Activated naive CD4-positive, alpha-beta T cell treated with anti-CD3 and anti-CD28 coated beads, Interleukin-2, amount 50 U/mL, for 24 hours (primary cell): ENCODE data around the gene C15orf61.
A peak's percentile ranks its signal among the peaks of the same experiment; 100 is the strongest.

ENCODE experiments used
- H3K27ac Mint-ChIP-seq: one replicate; pipeline ENCODE4 v1.8.0; 2021; ENCODE audit warnings: mild to moderate bottlenecking, mixed read lengths
- H3K27me3 Mint-ChIP-seq: one replicate; pipeline ENCODE4 v1.8.0; 2021; ENCODE audit warnings: mixed read lengths
- H3K36me3 Mint-ChIP-seq: one replicate; pipeline ENCODE4 v1.8.0; 2021; ENCODE audit warnings: mixed read lengths
- H3K4me1 Mint-ChIP-seq: one replicate; pipeline ENCODE4 v1.8.0; 2021; ENCODE audit warnings: mixed read lengths
- H3K4me3 Mint-ChIP-seq: one replicate; pipeline ENCODE4 v1.8.0; 2021; ENCODE audit warnings: mild to moderate bottlenecking, mixed read lengths
- H3K9me3 Mint-ChIP-seq: one replicate; pipeline ENCODE4 v1.8.0; 2021; ENCODE audit warnings: mixed read lengths

C15orf61 gene

DNA sequence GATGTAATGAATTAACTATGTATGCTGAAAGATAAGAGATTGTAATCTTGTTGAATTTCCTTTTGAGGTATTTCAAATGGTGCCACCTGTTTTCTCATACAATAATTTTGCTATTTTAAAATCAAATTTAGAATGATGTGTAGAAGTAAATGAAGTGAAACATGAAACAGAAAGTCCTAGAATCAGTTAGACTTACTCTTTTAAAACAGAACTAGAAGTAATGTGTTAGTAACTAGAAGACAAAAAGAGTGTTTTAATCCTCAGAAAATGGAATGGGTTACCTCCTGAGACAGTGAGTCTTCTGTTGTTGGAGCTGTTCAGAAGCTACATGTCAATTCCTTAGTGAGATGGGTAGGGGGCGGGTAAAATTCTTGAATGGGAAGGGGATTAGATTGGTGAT is 13.4 kb downstream of the C15orf61 start:
- H3K4me1 Mint-ChIP-seq, result peaks cover 16% of the 10 kb centered on the region
- no peaks in the 10 kb centered on the region for H3K9me3 Mint-ChIP-seq
- H3K4me3 Mint-ChIP-seq, result no peak overlapping the region
- no peaks in the 10 kb centered on the region for H3K27me3 Mint-ChIP-seq
- no peaks in the 10 kb centered on the region for H3K36me3 Mint-ChIP-seq
- H3K27ac Mint-ChIP-seq, result no peak overlapping the region

DNA sequence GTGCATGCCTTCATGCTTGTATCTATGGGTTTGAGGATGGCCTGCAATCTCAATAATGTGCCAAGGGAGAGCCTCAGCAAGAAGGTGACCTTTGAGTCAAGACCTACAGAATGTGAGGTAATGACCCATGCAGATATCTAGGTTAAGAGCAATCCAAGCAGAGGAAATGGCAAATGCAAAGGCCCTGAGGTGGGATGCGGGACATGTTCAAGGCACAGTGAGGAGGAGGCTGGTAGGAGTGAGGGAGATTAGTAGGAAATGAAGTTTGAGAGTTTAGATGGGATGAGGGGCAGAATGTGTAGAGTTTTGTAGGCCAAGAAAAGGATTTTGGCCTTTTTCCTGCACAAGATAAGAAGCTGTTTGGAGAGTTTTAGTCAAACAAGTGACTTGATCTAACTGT is 16.8 kb downstream of the C15orf61 start:
- Mint-ChIP-seq H3K4me1 (peaks cover 26% of the 10 kb centered on the region), H3K36me3 (no peaks in the 10 kb centered on the region), H3K9me3 (no peaks in the 10 kb centered on the region), H3K27me3 (no peaks in the 10 kb centered on the region), H3K27ac (no peak overlapping the region), H3K4me3 (peak overlapping the region; percentile 51)

- no peaks in the 10 kb centered on the region for H3K9me3 Mint-ChIP-seq
- no peaks in the 10 kb centered on the region for H3K36me3 Mint-ChIP-seq
- peaks cover 58% of the 10 kb centered on the region for H3K4me1 Mint-ChIP-seq
- no peaks in the 10 kb centered on the region for H3K27me3 Mint-ChIP-seq
- H3K4me3 Mint-ChIP-seq, result peak within 1 kb of the TSS; percentile 97
- peak within 1 kb of the TSS; percentile 97 for H3K27ac Mint-ChIP-seq
These were observed 21.8 kb downstream of the C15orf61 start, which contains the start of gene MAP2K5 for GRCh38 chr15:67542420-67543347. Gene MAP2K5 (plus strand): TSS chr15:67542703. CDS start chr15:67543336, 633 bp downstream.

DNA sequence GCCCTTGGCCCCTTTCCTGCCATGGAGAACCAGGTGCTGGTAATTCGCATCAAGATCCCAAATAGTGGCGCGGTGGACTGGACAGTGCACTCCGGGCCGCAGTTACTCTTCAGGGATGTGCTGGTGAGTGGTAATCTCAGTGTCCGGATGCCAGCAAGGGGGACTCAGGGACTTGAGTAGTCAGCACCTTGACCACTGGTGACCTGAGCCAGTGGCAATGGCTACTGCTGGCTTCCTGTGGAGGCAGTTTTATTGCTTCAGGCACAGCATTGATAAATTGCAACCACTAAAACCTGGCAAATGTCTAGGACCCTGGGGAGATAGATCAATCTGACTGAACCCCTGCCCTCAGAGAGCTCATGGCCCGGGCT is 22.4 kb downstream of the C15orf61 start:
- H3K36me3 Mint-ChIP-seq, result no peaks in the 10 kb centered on the region
- no peaks in the 10 kb centered on the region for H3K27me3 Mint-ChIP-seq
- H3K27ac Mint-ChIP-seq, result peak overlapping the region; percentile 90
- H3K4me1 Mint-ChIP-seq, result peaks cover 60% of the 10 kb centered on the region
- no peaks in the 10 kb centered on the region for H3K9me3 Mint-ChIP-seq
- peak overlapping the region; percentile 97 for H3K4me3 Mint-ChIP-seq

DNA sequence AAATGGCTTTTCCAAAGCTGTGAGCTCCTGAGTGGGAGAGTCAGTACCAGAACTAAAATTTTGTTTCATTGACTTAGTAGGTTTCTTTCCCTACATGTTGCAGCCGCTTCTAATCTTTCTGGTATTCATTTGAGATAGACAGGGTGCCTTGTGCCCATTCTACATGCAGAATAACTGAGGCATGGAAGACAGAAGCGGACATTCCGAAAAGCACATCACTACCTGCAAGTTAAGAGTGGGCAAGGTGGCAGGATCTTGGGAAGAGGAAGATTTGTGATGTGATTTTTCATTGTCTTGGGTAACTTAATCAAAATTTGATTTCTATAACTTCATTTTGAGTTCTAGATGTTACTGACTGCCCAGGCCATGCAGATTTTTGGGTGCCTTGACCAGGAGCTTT is 23.5 kb downstream of the C15orf61 start:
- H3K27me3 Mint-ChIP-seq, result no peaks in the 10 kb centered on the region
- H3K27ac Mint-ChIP-seq, result peak overlapping the region; percentile 31
- no peaks in the 10 kb centered on the region for H3K9me3 Mint-ChIP-seq
- no peaks in the 10 kb centered on the region for H3K36me3 Mint-ChIP-seq
- peak overlapping the region; percentile 2 for H3K4me3 Mint-ChIP-seq
- peaks cover 67% of the 10 kb centered on the region for H3K4me1 Mint-ChIP-seq

- peaks cover 4% of the 10 kb centered on the region for H3K36me3 Mint-ChIP-seq
These were observed 24.9 kb downstream of the C15orf61 start for GRCh38 chr15:67545864-67546263.

DNA sequence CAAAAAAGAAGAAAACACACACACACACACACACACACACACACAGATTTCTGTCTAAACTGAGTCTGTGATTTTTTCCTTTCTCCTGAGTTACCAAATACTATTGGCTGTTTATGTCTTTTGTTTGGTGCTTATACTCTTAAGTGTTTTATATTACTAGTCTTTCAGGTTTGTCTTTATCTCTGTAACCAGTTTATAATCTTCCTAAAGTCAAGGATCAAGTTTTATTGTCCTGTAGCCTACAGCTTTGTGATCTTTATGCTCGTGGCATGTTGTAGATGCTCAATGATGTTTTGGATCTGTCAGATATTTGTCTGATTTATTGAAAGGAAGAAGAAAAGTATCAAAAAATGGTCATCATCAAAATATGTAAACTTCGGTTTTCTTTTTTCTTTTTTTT is 26.1 kb downstream of the C15orf61 start:
- Mint-ChIP-seq H3K36me3 (peaks cover 4% of the 10 kb centered on the region), H3K4me3 (no peak overlapping the region), H3K4me1 (peaks cover 49% of the 10 kb centered on the region), H3K27me3 (no peaks in the 10 kb centered on the region), H3K27ac (no peak overlapping the region), H3K9me3 (no peaks in the 10 kb centered on the region)

More at GRCh38 chr15:67545864-67546263, 24.9 kb downstream of the C15orf61 start:
- H3K4me1 Mint-ChIP-seq, result peaks cover 58% of the 10 kb centered on the region
- H3K27ac Mint-ChIP-seq, result no peak overlapping the region
- no peak overlapping the region for H3K4me3 Mint-ChIP-seq
- H3K27me3 Mint-ChIP-seq, result no peaks in the 10 kb centered on the region
- no peaks in the 10 kb centered on the region for H3K9me3 Mint-ChIP-seq

GRCh38 chr15:67547836-67548235 is 26.9 kb downstream of the C15orf61 start:
- H3K4me1 Mint-ChIP-seq, result peaks cover 49% of the 10 kb centered on the region
- H3K9me3 Mint-ChIP-seq, result no peaks in the 10 kb centered on the region
- H3K4me3 Mint-ChIP-seq, result no peak overlapping the region
- no peaks in the 10 kb centered on the region for H3K27me3 Mint-ChIP-seq
- peaks cover 4% of the 10 kb centered on the region for H3K36me3 Mint-ChIP-seq
- H3K27ac Mint-ChIP-seq, result no peak overlapping the region

- Mint-ChIP-seq H3K27ac (no peak overlapping the region), H3K27me3 (no peaks in the 10 kb centered on the region), H3K4me3 (no peak overlapping the region), H3K4me1 (peaks cover 45% of the 10 kb centered on the region), H3K36me3 (peaks cover 4% of the 10 kb centered on the region), H3K9me3 (no peaks in the 10 kb centered on the region)
These were observed 27.4 kb downstream of the C15orf61 start for GRCh38 chr15:67548236-67548852.

GRCh38 chr15:67548862-67549651 is 28.1 kb downstream of the C15orf61 start:
- no peak overlapping the region for H3K4me3 Mint-ChIP-seq
- H3K36me3 Mint-ChIP-seq, result peaks cover 4% of the 10 kb centered on the region
- H3K9me3 Mint-ChIP-seq, result no peaks in the 10 kb centered on the region
- peaks cover 38% of the 10 kb centered on the region for H3K4me1 Mint-ChIP-seq
- no peaks in the 10 kb centered on the region for H3K27me3 Mint-ChIP-seq
- no peak overlapping the region for H3K27ac Mint-ChIP-seq

GRCh38 chr15:67549736-67550135 is 28.8 kb downstream of the C15orf61 start:
- Mint-ChIP-seq H3K9me3 (no peaks in the 10 kb centered on the region), H3K27ac (no peak overlapping the region), H3K36me3 (peaks cover 4% of the 10 kb centered on the region), H3K27me3 (no peaks in the 10 kb centered on the region), H3K4me3 (no peak overlapping the region), H3K4me1 (peaks cover 32% of the 10 kb centered on the region)

GRCh38 chr15:67550522-67550921 is 29.6 kb downstream of the C15orf61 start:
- no peak overlapping the region for H3K4me3 Mint-ChIP-seq
- no peaks in the 10 kb centered on the region for H3K27me3 Mint-ChIP-seq
- no peak overlapping the region for H3K27ac Mint-ChIP-seq
- H3K9me3 Mint-ChIP-seq, result no peaks in the 10 kb centered on the region
- peaks cover 8% of the 10 kb centered on the region for H3K36me3 Mint-ChIP-seq
- peaks cover 29% of the 10 kb centered on the region for H3K4me1 Mint-ChIP-seq

DNA sequence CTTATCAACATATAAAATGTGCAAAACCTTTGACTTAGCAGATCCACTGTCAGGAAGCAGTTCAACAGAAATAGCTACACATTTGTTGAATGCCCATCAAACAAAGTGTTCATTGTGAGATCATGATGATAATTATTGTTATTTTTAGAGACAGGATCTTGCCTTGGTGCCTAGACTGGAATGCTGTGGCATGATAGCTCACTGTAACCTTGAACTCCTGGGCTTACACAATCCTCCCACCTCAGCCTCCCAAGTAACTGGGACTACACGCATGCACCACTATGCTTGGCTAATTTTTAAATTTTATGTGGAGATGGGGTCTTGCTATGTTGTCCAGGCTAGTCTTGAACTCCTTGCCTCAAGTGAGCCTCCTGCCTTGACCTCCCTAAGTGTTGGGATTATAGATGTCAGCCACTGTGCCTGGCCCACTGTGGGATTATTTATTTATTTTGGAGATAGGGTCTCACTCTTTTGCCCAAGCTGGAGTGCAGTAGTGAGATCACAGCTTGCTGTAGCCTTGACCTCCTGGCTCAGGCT is 30.3 kb downstream of the C15orf61 start:
- Mint-ChIP-seq H3K27me3 (no peaks in the 10 kb centered on the region), H3K27ac (no peak overlapping the region), H3K9me3 (no peaks in the 10 kb centered on the region), H3K36me3 (peaks cover 11% of the 10 kb centered on the region), H3K4me1 (peaks cover 25% of the 10 kb centered on the region), H3K4me3 (no peak overlapping the region)

- no peak overlapping the region for H3K4me3 Mint-ChIP-seq
- H3K4me1 Mint-ChIP-seq, result peaks cover 9% of the 10 kb centered on the region
- peaks cover 27% of the 10 kb centered on the region for H3K36me3 Mint-ChIP-seq
- no peaks in the 10 kb centered on the region for H3K27me3 Mint-ChIP-seq
- H3K9me3 Mint-ChIP-seq, result no peaks in the 10 kb centered on the region
- H3K27ac Mint-ChIP-seq, result no peak overlapping the region
These were observed 33.6 kb downstream of the C15orf61 start for GRCh38 chr15:67554580-67554979.

DNA sequence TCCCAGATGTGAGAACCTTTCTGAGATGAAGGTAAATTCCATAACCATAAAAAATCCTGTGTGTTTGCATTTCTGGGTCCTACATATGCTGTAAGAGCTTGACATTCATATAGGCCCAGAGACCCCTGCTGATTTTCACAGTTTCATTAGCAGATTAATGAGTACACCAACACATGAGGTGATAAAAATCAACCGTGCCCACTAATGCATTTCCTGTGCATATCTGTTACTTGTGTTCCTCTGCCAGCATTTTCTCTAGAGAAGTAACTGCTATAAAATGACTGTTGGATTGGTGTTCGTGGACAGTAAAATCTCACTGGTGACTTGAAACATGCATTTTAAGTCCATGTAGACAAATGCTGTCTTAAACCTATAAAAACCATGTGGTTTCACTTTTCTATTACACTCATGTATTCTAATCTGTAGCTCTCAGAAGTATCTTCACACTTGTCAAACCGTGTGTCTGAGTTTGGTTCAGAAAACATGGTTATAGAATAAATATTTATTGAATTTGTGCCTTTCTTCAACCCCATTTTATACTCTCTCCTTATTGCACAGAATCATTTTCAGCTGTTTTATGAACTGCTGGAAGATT is 36.1 kb downstream of the C15orf61 start:
- Mint-ChIP-seq H3K4me3 (no peak overlapping the region), H3K27ac (no peak overlapping the region), H3K4me1 (peaks cover 19% of the 10 kb centered on the region), H3K36me3 (peaks cover 29% of the 10 kb centered on the region), H3K9me3 (no peaks in the 10 kb centered on the region), H3K27me3 (no peaks in the 10 kb centered on the region)
